GM15510 (cell line): ENCODE data around the gene BICD2.

Source experiments
- POLR2A ChIP-seq: IDR thresholded peaks from 3 replicates; pipeline ENCODE4 v1.6.1; 2011; ENCODE audit warnings: borderline replicate concordance; ENCODE audit not compliant: insufficient read length; ENCODE audit errors: extremely low read depth

BICD2 gene

GRCh38 chr9:92737611-92738299 lies 26.9 kb downstream of the BICD2 start:
- no peak for TF ChIP-seq POLR2A

GRCh38 chr9:92737216-92737606 lies 27.4 kb downstream of the BICD2 start:
- TF ChIP-seq POLR2A, result no peak

GRCh38 chr9:92736563-92737215 lies 27.9 kb downstream of the BICD2 start:
- TF ChIP-seq POLR2A, result no peak

DNA sequence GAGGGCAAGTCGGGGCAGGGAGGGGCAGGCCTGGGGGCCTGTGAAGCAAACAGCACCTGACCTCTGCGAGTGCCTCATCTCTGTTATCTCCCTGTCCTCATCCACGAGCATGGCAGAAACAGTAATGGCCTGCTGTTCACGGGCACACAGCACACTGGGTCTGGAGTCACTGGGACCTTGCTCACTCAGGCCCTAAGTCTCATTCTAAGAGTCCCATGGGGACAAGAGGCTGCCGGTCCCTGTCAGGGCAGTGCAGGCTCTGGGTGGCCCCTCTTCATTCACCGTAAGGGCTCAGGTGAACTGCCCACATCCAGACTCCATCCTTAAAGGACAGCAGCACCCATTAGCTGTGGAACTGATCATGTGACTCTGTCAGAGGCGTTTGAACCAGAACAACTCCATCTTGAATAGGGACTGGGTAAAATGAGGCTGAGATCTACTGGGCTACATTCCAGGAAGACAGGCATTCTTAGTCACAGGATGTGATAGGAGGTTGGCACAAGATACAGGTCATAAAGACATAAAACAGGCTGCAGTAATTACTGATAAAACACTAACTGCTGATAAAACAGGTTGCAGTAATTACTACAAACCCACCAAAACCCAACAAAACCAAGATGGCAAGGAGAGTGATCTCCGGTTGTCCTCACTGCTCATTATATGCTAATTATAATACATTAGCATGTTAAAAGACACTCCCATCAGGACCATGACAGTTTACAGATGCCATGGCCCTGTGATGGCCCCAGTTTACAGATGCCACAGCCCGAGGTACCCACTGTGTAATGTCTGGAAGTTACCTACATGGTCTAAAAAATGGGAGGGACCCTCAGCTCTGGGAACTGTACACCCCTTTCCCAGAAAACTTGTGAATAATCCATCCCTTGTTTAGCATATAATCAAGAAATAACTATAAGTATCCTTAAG lies 28.7 kb downstream of the BICD2 start:
- no peak for TF ChIP-seq POLR2A

DNA sequence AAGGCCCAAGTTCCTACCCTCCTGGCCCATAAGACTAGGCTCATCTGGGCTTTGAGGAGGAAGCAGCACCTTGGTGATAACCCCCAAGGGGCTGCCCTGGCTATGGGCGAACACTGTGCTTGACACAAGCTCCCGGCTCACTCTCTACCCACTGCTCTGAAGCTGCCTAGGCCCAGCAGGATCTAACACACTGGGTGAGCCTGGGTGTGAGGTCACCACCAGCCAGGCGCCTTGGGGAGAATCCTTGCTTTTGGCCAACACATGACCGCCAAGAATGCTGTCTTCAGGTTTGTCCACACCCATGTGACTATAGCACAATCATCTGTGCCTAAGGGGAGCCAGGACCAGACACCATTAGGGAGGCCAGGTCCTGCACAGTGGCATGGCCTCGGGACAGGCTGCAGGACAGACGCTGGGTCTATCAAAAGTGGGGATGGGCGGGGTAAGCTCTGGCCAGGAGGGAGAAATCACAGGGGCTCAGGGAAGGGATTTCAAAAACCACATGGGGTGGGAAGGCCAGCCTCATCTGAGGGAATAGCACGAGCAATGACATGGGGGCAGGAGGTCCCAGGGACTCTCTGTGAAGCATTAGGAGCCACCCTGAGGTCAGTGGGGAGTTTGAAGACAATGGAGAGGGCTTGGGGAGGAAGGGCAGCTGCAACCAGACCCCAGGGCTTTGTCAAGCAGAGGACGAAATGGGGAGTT lies 29.6 kb downstream of the BICD2 start:
- no peak for TF ChIP-seq POLR2A

- TF ChIP-seq POLR2A, result no peak
Measured at GRCh38 chr9:92730897-92731296, 33.7 kb downstream of the BICD2 start.

DNA sequence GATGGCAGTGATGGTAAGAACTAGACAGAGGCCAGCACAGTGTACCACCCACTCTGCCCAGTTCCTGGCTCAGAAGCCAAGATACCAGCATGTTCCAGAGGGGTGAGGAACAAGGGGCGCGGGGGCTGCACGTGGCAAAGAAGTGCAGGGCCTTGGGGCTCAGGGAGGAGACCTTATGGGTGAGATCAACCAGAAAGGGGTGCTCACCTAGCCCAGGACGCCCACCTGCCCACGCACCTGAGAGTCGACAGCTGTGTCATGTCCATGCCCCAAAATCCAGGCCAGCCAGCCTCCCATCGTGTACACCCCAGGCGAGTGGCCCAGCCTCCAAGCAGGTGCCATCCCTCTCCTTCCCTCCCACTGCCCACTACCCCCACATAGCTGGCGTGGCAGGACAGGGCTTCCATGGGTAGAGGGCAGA lies 34.9 kb downstream of the BICD2 start:
- no peak for TF ChIP-seq POLR2A

GRCh38 chr9:92728831-92729734 lies 35.5 kb downstream of the BICD2 start:
- TF ChIP-seq POLR2A, result no peak

- TF ChIP-seq POLR2A, result no peak
Measured at GRCh38 chr9:92727716-92728700, 36.6 kb downstream of the BICD2 start.

GRCh38 chr9:92726971-92727715 lies 37.5 kb downstream of the BICD2 start:
- no peak for TF ChIP-seq POLR2A

GRCh38 chr9:92726348-92726747 lies 38.3 kb downstream of the BICD2 start:
- TF ChIP-seq POLR2A, result no peak

- no peak for TF ChIP-seq POLR2A
Measured at GRCh38 chr9:92725766-92726165, 38.9 kb downstream of the BICD2 start.
